Bone marrow (tissue), 2 donors: ENCODE data around the gene TPO.
"Not testable (repeated sequence)": the region's sequence is repeated elsewhere in the genome, so short reads cannot be mapped to it uniquely, and the experiment has no call there.

Experiments
- DNase-seq, 2 donors: peaks; one replicate each; lab custom pipeline; 2025; lab: John Stamatoyannopoulos, UW

TPO gene

DNA sequence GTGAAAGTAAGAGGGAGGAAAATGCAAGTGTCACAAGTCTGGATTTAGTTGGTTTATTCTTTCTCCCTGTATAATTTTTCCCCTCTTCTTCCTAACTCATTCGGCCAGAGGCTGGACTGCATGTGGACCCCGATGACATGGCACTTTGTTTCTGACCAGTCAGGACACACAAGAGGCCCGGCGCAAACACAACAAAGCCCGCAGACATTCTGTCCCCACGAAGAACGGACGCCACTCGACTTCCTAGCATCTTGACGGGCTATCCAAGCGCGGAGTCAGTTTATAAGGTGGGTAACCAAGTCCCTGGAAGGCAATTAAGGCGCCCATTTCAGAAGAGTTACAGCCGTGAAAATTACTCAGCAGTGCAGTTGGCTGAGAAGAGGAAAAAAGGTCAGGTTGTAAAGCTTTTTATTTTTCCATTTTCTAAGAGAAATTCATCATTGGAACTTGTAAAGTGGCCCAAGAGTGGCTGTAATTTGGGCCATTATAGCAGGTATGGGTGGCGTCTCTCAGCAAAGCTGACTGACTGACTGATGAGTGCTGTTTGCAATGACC, at the start of gene TPO:
Gene TPO, plus strand, starts transcription at position 308 of the 555 bp plus-strand sequence. CDS start 946 bp downstream, outside the sequence.
- DNase-seq, result no peak

DNA sequence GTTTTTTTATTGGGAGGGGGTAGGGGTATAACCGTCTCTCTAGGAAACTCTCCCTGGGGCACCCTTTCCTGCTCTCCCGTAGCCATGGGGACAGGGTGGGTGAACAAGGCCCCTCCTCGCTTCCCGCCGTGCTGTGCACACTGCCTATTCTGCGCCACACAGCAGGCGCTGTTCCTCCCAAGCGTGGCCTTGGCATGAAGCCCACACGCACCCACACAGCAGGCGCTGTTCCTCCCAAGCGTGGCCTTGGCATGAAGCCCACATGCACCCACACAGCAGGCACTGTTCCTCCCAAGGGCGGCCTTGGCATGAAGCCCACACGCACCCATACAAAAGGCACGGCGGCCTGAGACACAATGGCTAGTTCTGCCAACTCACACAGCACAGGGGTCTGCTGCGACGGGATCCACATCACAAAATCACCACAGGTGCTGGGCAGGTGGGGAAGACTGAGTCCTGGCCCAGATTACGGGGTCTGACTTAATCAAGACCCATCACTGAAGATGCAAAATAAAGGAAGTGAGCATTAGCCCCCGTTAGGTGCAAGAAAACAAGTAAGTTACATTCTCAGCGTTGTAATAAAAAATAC, 46.6 kb upstream of the TPO start:
- DNase-seq, result no peak

DNA sequence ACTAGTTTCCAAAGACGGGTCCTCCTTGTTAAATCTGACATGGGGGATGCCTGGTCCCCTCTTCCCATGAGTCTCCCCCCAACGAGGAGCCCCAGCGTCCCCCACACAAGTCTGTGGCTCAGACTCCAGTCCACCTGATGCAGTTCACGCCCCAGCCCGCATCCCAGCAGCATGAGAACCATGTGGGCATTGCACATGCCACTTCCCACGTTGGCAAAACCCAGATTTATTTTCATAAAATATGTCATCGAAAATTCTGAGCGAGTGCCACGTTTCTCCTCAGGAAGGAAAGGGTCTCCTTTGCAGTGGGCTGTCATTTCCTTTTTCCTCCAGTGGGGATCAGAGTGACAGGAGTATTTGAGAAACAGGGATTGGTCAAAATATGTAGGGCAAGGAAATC, 45.7 kb upstream of the TPO start:
- DNase-seq, result no peak

- DNase-seq, result no peak
Measured at GRCh38 chr2:1369905-1370304, 43.4 kb upstream of the TPO start.

GRCh38 chr2:1370461-1370860, 42.8 kb upstream of the TPO start:
- DNase-seq, result no peak

GRCh38 chr2:1371082-1371481, 42.2 kb upstream of the TPO start:
- DNase-seq, result no peak

DNA sequence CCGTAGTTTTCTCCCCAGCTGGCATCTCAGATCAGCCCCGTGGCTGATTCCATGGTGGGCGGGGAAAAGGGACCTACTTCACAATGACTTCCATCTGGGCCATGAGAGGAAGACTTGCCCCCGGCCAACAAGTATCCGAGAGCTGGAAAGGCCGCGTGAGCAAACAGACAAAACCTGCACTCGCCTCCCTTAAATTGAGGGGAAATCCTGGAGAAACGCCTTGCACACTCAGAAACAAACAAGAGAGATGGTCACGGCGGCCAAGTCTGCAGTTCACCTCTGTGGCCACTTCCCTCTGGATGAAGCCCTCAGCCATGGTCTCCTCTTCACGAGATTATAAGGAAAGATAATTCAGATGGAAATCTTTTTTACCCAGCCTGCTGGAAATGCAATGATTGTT, 39.4 kb upstream of the TPO start:
- no peak for DNase-seq

GRCh38 chr2:1374287-1374686, 39.0 kb upstream of the TPO start:
- no peak for DNase-seq

DNA sequence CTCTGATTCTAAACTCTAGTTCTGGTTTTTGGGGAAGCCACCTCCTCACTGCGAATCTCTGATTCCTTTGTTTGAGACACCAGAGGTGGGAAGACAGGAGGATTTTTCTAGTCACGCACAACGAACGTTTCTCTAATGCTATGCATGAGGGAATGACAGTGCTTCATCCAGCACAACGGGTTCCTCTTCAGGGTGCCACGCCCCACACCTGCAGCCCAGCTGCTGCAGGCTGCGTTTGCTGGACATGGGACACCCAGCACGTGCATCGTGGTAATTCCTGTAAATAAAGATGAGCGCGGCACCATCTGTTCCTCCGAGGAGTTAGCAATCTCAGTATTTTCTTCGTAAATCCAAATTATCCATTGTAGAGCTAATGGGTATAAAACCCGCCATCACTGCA, 37.5 kb upstream of the TPO start:
- DNase-seq, result no peak

- DNase-seq, result no peak
Measured at GRCh38 chr2:1377473-1377872, 35.8 kb upstream of the TPO start.

GRCh38 chr2:1378456-1379150, 34.7 kb upstream of the TPO start:
- DNase-seq, result no peak

- no peak for DNase-seq
Measured at GRCh38 chr2:1381644-1382043, 31.6 kb upstream of the TPO start.

- not testable (repeated sequence) for DNase-seq
Measured at GRCh38 chr2:1387954-1388725, 25.1 kb upstream of the TPO start.

DNA sequence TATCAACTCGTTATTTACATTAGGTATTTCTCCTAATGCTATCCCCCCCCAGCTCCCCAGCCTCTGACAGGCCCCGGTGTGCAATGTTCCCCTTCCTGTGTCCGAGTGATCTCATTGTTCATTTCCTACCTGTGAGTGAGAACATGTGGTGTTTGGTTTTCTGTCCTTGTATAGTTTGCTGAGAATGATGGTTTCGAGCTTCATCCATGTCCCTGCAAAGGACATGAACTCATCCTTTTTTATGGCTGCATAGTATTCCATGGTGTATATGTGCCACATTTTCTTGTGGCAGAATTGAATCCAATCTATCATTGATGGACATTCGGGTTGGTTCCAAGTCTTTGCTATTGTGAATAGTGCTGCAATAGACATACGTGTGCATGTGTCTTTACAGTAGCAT, 23.1 kb upstream of the TPO start:
- not testable (repeated sequence) for DNase-seq

GRCh38 chr2:1393321-1393720, 19.9 kb upstream of the TPO start:
- no peak for DNase-seq

DNA sequence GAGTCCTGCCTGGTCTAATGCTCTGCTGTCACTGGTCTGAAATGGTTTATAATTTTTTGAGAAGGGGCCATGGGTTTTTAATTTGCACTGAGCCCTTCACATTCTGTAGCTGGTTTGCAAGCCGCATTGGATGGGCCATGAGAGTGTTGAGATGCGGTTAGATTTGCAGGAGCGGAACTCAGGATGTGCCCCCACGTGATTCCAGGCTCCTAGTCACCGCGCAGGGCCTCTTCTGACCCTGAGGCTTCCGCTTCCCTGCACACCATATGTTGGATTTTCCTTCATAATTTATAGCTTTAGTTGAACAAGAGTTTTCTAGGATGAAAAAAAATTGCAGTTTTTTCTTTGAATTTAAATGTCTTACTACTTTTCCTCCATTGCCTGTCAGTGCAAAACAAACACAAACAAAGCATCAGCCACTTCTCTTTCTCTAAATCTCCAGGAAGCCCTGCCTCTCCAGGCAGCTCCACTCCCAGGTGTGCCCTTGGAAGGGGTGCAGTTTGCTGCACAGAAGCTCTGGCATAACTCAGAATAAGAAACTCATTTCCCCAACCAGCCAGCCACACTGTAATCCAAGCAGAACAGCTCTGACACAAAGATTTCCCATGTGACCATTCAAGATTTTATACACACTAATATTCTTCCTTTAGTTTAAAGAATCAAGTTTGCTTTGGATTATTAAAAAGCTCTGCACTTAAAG, 18.4 kb upstream of the TPO start:
- no peak for DNase-seq

DNA sequence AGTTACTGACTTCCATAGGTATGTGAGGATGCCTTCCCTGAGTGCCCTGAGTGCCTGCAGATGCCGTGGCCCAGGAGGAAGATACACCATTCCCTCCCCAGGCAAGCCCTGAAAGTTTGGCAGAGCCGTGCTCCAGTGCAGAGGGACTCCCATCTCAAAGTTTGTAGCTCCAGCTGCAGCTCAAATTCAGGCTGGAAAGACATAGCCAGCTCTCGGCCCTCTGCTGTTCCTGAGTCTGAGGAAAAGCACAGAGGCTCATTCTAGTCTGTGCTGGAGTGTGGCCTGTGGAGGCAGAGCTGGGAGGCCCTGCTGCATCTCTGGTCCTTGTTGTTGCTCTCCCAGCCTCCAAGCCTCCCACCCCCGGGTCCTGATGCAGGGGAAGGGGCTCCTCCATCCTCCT, 15.9 kb upstream of the TPO start:
- DNase-seq, result no peak

GRCh38 chr2:1398191-1398590, 15.1 kb upstream of the TPO start:
- DNase-seq, result no peak

GRCh38 chr2:1400943-1401735, 12.1 kb upstream of the TPO start:
- peak in 1 of 2 donors; percentile 2 for DNase-seq

DNA sequence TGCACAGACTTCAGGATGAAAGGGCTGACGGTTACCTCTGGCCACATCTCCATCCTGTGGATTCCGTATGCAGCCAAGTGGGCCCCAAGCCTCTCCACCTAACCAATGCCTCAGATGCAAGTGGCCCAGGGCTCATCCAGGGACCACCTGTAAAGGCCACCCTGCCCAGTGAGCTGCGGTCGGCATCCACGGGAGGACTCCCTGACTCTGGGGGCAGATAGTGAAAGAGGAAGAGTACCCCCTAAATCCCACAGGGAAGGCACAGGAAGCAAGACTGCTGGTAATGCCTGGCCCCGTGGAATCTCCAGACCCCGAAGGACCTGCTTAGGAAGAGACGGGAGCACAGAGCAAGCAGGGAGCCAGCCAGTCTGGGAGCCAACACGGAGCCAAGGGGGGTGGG, 11.2 kb upstream of the TPO start:
- no peak for DNase-seq

DNA sequence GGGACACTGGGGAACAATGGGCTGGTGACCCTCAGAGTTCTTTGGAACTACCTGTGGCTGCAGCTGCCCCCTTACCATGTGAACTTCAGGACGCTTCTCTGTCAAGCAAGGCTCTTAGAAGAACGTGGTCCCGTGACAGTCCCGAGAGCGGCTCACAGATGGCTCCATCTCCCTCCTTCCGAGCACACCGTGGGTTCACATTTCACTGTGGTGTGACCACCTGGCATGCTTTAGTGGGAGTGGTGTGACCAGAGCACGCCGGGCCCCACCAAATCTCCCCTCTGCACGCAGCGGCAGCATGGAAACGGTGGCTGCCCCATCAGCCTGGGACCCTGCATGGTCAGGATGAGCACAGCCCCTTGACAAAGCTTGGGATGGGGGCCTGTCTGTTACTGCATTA, 9.7 kb upstream of the TPO start:
- no peak for DNase-seq

DNA sequence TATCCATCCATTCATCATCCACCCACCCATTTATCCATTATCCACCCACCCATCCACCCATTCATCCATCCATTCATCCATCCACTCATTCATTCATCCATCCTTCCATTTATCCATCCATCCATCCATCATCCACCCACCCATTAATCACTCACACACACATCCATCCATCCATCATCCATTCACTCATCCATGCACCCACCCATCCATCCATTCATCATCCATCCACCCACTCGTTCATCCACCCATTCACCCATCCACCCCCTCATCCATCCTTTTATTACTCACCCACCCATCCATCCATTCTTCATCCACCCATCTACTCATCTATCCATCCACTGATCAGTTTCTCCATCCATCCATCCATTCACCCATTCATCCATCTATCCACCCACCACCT, 8.1 kb upstream of the TPO start:
- DNase-seq, result no peak
